OCI-LY1 (cell line): Measurements from ENCODE around the gene PAK4.

Experiments
- H2AFZ ChIP-seq: fragments of 200-600 bp; sonication (generic), shearing (Covaris generic); 2 replicates; pipeline ENCODE4 v1.6.0; 2014; ENCODE audit warnings: antibody characterized with exemption, mild to moderate bottlenecking, low read length
- H3F3A ChIP-seq: fragments of 200-600 bp; sonication (generic), shearing (Covaris generic); 2 replicates; pipeline ENCODE4 v1.6.0; 2014; ENCODE audit warnings: mild to moderate bottlenecking, antibody characterized with exemption, low read length, moderate library complexity; ENCODE audit not compliant: insufficient read depth
- H3K27ac ChIP-seq: fragments of 200-600 bp; sonication (generic); 2 replicates; pipeline ENCODE4 v1.5.1; 2014; ENCODE audit warnings: low read length, mixed run types, mild to moderate bottlenecking, low read depth; ENCODE audit not compliant: poor library complexity, severe bottlenecking
- H3K27me3 ChIP-seq: fragments of 200-600 bp; sonication (generic); 2 replicates; pipeline ENCODE4 v1.6.0; 2014; ENCODE audit warnings: antibody characterized with exemption, mild to moderate bottlenecking, low read length, moderate library complexity; ENCODE audit not compliant: insufficient read depth
- H3K36me3 ChIP-seq: fragments of 200-600 bp; sonication (generic); 2 replicates; pipeline ENCODE4 v1.6.1; 2014; ENCODE audit warnings: mild to moderate bottlenecking, antibody characterized with exemption, low read length, moderate library complexity, mixed read lengths; ENCODE audit not compliant: insufficient read depth
- H3K4me1 ChIP-seq: fragments of 200-600 bp; sonication (generic); 2 replicates; pipeline ENCODE4 v1.5.1; 2014; ENCODE audit warnings: mild to moderate bottlenecking, low read length, moderate library complexity; ENCODE audit not compliant: insufficient read depth, severe bottlenecking
- H3K4me2 ChIP-seq: fragments of 200-600 bp; sonication (generic), shearing (Covaris generic); 2 replicates; pipeline ENCODE4 v1.6.1; 2014; ENCODE audit warnings: low read length
- H3K4me3 ChIP-seq: fragments of 200-600 bp; sonication (generic); 2 replicates; pipeline ENCODE4 v1.5.1; 2014; ENCODE audit warnings: low read length, low read depth, mild to moderate bottlenecking, mixed read lengths; ENCODE audit not compliant: poor library complexity, severe bottlenecking
- H3K79me2 ChIP-seq: fragments of 200-600 bp; shearing (Covaris generic); 2 replicates; pipeline ENCODE4 v1.6.1; 2016; ENCODE audit warnings: mixed run types, low read length, mixed read lengths; ENCODE audit not compliant: insufficient read depth
- H3K9ac ChIP-seq: fragments of 200-600 bp; sonication (generic), shearing (Covaris generic); 2 replicates; pipeline ENCODE4 v1.6.1; 2014; ENCODE audit warnings: mild to moderate bottlenecking, low read length, mixed read lengths
- H3K9me2 ChIP-seq: fragments of 200-600 bp; sonication (generic), shearing (Covaris generic); 2 replicates; pipeline ENCODE4 v1.6.1; 2014; ENCODE audit warnings: low read depth, mild to moderate bottlenecking, low read length, mixed read lengths
- H3K9me3 ChIP-seq: fragments of 200-600 bp; shearing (Covaris generic); 2 replicates; pipeline ENCODE4 v1.6.1; 2014; ENCODE audit warnings: low read length, mixed read lengths
- H4K20me1 ChIP-seq: fragments of 200-600 bp; sonication (generic), shearing (Covaris generic); 2 replicates; pipeline ENCODE4 v1.6.0; 2016; ENCODE audit warnings: mild to moderate bottlenecking, low read length; ENCODE audit not compliant: insufficient read depth
- EZH2 ChIP-seq: fragments of 200-600 bp; sonication (generic), shearing (Covaris generic); IDR thresholded peaks from 2 replicates; pipeline ENCODE4 v1.8.0; 2017; ENCODE audit warnings: borderline replicate concordance, mixed run types, mild to moderate bottlenecking, antibody characterized with exemption, low read length, moderate library complexity, mixed read lengths
- TF ChIP-seq, protein P1 (sequence below): fragments of 200-600 bp; sonication (generic), shearing (Covaris generic); IDR thresholded peaks from 2 replicates; pipeline ENCODE4 v1.5.1; 2017; ENCODE audit warnings: mild to moderate bottlenecking, antibody characterized with exemption, low read length, moderate library complexity, mixed read lengths

The PAK4 gene

GRCh38 chr19:39188960-39189359 is 63.4 kb downstream of the PAK4 start:
- Histone ChIP-seq H2AFZ (no peak overlapping the region), H3K4me2 (no peak overlapping the region), H3K9me2 (no peaks in the 10 kb centered on the region), H3K9me3 (no peaks in the 10 kb centered on the region), H3K36me3 (no peaks in the 10 kb centered on the region), H3K27me3 (no peaks in the 10 kb centered on the region), H4K20me1 (no peaks in the 10 kb centered on the region), H3K79me2 (no peaks in the 10 kb centered on the region), H3K4me3 (no peak overlapping the region), H3F3A (no peaks in the 10 kb centered on the region), H3K27ac (no peak overlapping the region), H3K9ac (no peak overlapping the region), H3K4me1 (no peaks in the 10 kb centered on the region)
- no peak for TF ChIP-seq EZH2

DNA sequence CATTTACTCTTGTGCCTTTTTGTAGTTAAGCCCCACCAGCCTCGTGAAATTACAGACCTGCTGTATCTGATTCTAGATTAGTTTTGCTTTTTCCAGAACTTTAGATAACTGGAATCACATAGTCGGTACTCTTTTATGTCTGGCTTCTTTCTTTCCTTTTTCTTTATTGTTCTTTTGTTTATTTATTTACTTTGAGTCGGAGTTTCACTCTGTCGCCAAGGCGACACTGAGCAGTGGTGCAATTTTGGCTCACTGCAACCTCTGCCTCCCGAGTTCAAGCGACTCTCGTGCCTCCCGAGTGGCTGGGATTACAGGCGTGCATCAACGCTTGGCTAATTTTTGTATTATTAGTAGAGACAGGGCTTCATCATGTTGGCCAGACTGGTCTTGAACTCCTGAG is 65.2 kb downstream of the PAK4 start:
- no peaks in the 10 kb centered on the region for H3K9me3 ChIP-seq
- no peak overlapping the region for H3K27ac ChIP-seq
- H3K9me2 ChIP-seq = no peaks in the 10 kb centered on the region
- no peak overlapping the region for H2AFZ ChIP-seq
- no peaks in the 10 kb centered on the region for H3K4me1 ChIP-seq
- H3F3A ChIP-seq = no peaks in the 10 kb centered on the region
- H3K9ac ChIP-seq = no peak overlapping the region
- no peak overlapping the region for H3K4me2 ChIP-seq
- H4K20me1 ChIP-seq = no peaks in the 10 kb centered on the region
- H3K36me3 ChIP-seq = no peaks in the 10 kb centered on the region
- TF ChIP-seq EZH2 = no peak
- TF ChIP-seq, protein P1, sequence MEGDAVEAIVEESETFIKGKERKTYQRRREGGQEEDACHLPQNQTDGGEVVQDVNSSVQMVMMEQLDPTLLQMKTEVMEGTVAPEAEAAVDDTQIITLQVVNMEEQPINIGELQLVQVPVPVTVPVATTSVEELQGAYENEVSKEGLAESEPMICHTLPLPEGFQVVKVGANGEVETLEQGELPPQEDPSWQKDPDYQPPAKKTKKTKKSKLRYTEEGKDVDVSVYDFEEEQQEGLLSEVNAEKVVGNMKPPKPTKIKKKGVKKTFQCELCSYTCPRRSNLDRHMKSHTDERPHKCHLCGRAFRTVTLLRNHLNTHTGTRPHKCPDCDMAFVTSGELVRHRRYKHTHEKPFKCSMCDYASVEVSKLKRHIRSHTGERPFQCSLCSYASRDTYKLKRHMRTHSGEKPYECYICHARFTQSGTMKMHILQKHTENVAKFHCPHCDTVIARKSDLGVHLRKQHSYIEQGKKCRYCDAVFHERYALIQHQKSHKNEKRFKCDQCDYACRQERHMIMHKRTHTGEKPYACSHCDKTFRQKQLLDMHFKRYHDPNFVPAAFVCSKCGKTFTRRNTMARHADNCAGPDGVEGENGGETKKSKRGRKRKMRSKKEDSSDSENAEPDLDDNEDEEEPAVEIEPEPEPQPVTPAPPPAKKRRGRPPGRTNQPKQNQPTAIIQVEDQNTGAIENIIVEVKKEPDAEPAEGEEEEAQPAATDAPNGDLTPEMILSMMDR = no peak
- no peaks in the 10 kb centered on the region for H3K27me3 ChIP-seq
- no peaks in the 10 kb centered on the region for H3K79me2 ChIP-seq
- no peak overlapping the region for H3K4me3 ChIP-seq

DNA sequence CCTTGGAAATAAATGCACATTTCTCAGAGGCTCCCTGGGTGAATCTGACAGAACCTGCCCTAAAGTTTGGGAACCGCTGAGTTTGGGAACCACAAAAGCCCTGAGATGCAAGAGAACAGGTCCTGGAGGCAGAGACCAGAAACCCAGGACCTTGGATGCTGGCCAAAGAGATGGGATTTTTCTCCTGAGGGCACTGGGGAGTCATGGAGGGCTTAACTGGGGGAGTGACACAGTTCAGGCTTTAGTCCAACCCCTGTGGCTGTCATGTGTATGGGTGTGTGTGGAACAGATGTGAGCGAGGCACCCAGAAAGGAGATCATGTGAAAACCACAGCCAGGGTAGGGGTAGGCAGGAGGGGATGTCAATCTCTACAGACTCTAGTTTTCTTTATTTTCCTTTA is 67.3 kb downstream of the PAK4 start:
- Histone ChIP-seq H3K36me3 (no peaks in the 10 kb centered on the region), H2AFZ (no peak overlapping the region), H3K9ac (no peak overlapping the region), H3K4me3 (no peak overlapping the region), H3F3A (no peaks in the 10 kb centered on the region), H3K4me1 (no peaks in the 10 kb centered on the region), H3K79me2 (no peaks in the 10 kb centered on the region), H3K4me2 (no peak overlapping the region), H3K27ac (no peak overlapping the region), H3K27me3 (no peaks in the 10 kb centered on the region), H4K20me1 (no peaks in the 10 kb centered on the region), H3K9me2 (no peaks in the 10 kb centered on the region), H3K9me3 (no peaks in the 10 kb centered on the region)
- TF ChIP-seq, protein P1 = no peak
- TF ChIP-seq EZH2 = no peak

DNA sequence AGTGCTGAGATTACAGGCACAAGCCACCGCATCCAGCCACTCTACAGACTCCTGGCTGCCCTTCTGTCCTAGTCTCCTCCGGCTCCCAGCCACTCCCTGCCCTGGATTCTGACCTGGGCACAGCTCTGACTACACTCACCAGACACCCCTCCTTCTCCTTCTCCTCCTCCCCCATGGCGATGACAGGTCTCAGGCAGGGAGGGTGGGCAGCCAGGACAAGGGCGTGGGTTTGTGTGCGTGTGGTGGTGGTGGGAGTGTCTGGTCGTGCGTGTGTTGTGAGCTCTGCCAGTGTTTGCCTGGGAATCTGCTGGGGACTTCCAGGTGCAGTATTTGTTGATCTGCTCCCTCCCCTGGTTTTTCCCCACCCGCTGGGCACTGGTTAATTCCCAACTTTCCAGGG is 68.2 kb downstream of the PAK4 start:
- no peaks in the 10 kb centered on the region for H3K9me2 ChIP-seq
- H4K20me1 ChIP-seq = no peaks in the 10 kb centered on the region
- no peak overlapping the region for H3K27ac ChIP-seq
- no peaks in the 10 kb centered on the region for H3K4me1 ChIP-seq
- H3K79me2 ChIP-seq = no peaks in the 10 kb centered on the region
- H3K9ac ChIP-seq = no peak overlapping the region
- H3K36me3 ChIP-seq = no peaks in the 10 kb centered on the region
- H3K9me3 ChIP-seq = no peaks in the 10 kb centered on the region
- TF ChIP-seq EZH2 = no peak
- TF ChIP-seq, protein P1 = no peak
- H3K4me2 ChIP-seq = no peak overlapping the region
- no peaks in the 10 kb centered on the region for H3K27me3 ChIP-seq
- no peaks in the 10 kb centered on the region for H3F3A ChIP-seq
- no peak overlapping the region for H3K4me3 ChIP-seq
- no peak overlapping the region for H2AFZ ChIP-seq
